SU-DHL-6 (cell line): ENCODE results near the gene MGMT.

Experiments used
- EZH2phosphoT487 ChIP-seq: fragments of 200-600 bp; sonication (generic), shearing (Covaris generic); conservative IDR thresholded peaks from 2 replicates; pipeline ENCODE4 v1.6.1; 2018; ENCODE audit warnings: mild to moderate bottlenecking, antibody characterized with exemption, low read length, moderate library complexity, mixed read lengths
- TF ChIP-seq, protein P1 (sequence below): fragments of 200-600 bp; sonication (generic); IDR thresholded peaks from one replicate; pipeline ENCODE4 v1.5.1; 2017; ENCODE audit warnings: antibody characterized with exemption, mild to moderate bottlenecking, low read length, moderate library complexity; ENCODE audit not compliant: insufficient read depth, poor library complexity, severe bottlenecking

GRCh38 chr10:129538236-129538635 is 71.2 kb downstream of the MGMT start:
- TF ChIP-seq, protein P1, sequence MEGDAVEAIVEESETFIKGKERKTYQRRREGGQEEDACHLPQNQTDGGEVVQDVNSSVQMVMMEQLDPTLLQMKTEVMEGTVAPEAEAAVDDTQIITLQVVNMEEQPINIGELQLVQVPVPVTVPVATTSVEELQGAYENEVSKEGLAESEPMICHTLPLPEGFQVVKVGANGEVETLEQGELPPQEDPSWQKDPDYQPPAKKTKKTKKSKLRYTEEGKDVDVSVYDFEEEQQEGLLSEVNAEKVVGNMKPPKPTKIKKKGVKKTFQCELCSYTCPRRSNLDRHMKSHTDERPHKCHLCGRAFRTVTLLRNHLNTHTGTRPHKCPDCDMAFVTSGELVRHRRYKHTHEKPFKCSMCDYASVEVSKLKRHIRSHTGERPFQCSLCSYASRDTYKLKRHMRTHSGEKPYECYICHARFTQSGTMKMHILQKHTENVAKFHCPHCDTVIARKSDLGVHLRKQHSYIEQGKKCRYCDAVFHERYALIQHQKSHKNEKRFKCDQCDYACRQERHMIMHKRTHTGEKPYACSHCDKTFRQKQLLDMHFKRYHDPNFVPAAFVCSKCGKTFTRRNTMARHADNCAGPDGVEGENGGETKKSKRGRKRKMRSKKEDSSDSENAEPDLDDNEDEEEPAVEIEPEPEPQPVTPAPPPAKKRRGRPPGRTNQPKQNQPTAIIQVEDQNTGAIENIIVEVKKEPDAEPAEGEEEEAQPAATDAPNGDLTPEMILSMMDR, result no peak
- no peak for TF ChIP-seq EZH2phosphoT487
